Smooth muscle cell (in vitro differentiated cells): ENCODE data around the gene OR2H2. TPM values are rescaled to one million over a fixed set of nuclear protein-coding genes. Genes with fewer than 3 reads are reported as not detected.
A peak's percentile ranks its signal among the peaks of the same experiment; 100 is the strongest.

Experiments
- DNase-seq: peaks from one replicate; lab custom pipeline; 2025; ENCODE audit not compliant: unreplicated experiment; lab: John Stamatoyannopoulos, UW
- H2AFZ ChIP-seq: fragments of 200-600 bp; sonication (generic); 2 replicates; pipeline ENCODE4 v1.6.0; 2016; ENCODE audit warnings: antibody characterized with exemption, low read depth, mild to moderate bottlenecking
- H3F3A ChIP-seq: fragments of 200-600 bp; sonication (generic); 2 replicates; pipeline ENCODE4 v1.6.0; 2017; ENCODE audit warnings: antibody characterized with exemption, low read depth
- H3K27ac ChIP-seq: fragments of 200-600 bp; sonication (generic); 2 replicates; pipeline ENCODE4 v1.5.1; 2016; ENCODE audit warnings: low read depth, mild to moderate bottlenecking
- H3K27me3 ChIP-seq: fragments of 200-600 bp; sonication (generic); 2 replicates; pipeline ENCODE4 v1.6.1; 2016; ENCODE audit warnings: low read depth, mild to moderate bottlenecking
- H3K36me3 ChIP-seq: fragments of 200-600 bp; sonication (generic); 2 replicates; pipeline ENCODE4 v1.5.1; 2016; ENCODE audit warnings: low read depth
- H3K4me1 ChIP-seq: fragments of 200-600 bp; sonication (generic); 2 replicates; pipeline ENCODE4 v1.5.1; 2016; ENCODE audit warnings: low read depth
- H3K4me2 ChIP-seq: fragments of 200-600 bp; sonication (generic); 2 replicates; pipeline ENCODE4 v1.6.0; 2016; ENCODE audit warnings: mild to moderate bottlenecking
- H3K4me3 ChIP-seq: fragments of 200-600 bp; sonication (generic); 2 replicates; pipeline ENCODE4 v1.5.1; 2016; ENCODE audit warnings: mild to moderate bottlenecking
- H3K79me2 ChIP-seq: fragments of 200-600 bp; sonication (generic); 2 replicates; pipeline ENCODE4 v1.6.0; 2016; ENCODE audit warnings: low read depth, mild to moderate bottlenecking
- H3K9ac ChIP-seq: fragments of 200-600 bp; sonication (generic); 2 replicates; pipeline ENCODE4 v1.6.0; 2016; ENCODE audit warnings: low read depth
- H3K9me3 ChIP-seq: fragments of 200-600 bp; sonication (generic); replicated peaks from 2 replicates; pipeline ENCODE4 v1.5.1; 2016; ENCODE audit warnings: low read depth
- H4K20me1 ChIP-seq: fragments of 200-600 bp; sonication (generic); 2 replicates; pipeline ENCODE4 v1.6.0; 2016; ENCODE audit warnings: low read depth
- CTCF ChIP-seq: fragments of 200-600 bp; sonication (generic); IDR thresholded peaks from 2 replicates; pipeline ENCODE4 v1.5.1; 2017; ENCODE audit warnings: borderline replicate concordance, mild to moderate bottlenecking, antibody characterized with exemption; ENCODE audit not compliant: insufficient read depth, poor library complexity, severe bottlenecking
- WGBS: methylation state at CpG from one replicate; pipeline ENCODE4 v1.1.7; 2016; ENCODE audit warnings: low lambda C conversion rate; 5-methylcytosine and 5-hydroxymethylcytosine counted together
- polyA plus RNA-seq: library from polyadenylated mRNA; unstranded; fragments of >200 nt; fragmentation: Nextera tagmentation; extraction: Ambion mirVana; gene quantifications from 2 replicates; pipeline ENCODE4 v1.2.1, GENCODE V29; 2016
- total RNA-seq: library from RNA; depleted of rRNA; stranded (reverse); fragments of >200 nt; gene quantifications from 2 replicates; pipeline ENCODE4 v1.2.3, GENCODE V29; 2014

Gene OR2H2
- total and polyA plus RNA-seq, 2 experiments from 2014 or later, result not detected

DNA sequence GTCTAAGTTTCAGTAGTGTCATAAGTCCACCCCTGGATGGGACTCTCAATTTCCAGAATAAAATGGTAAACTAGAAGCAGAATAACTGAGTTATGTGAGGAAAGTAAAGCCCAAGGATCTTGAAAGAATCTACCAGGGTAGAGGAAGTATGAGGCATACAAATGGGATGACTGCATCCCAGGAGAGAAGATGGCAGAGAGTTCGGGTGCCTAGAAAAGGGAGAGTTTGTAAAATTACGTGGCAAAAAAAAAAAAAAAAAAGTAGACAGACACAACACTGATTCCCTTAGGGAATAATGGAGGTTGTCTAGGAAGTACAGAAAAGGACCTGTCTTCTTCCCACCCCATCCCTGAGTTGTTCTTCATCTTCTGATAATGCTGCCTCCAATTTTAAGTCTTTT, 44.6 kb downstream of the OR2H2 start:
- Histone ChIP-seq H3K4me2 (peak overlapping the region; percentile 98), H2AFZ (no peak overlapping the region), H4K20me1 (peaks cover 28% of the 10 kb centered on the region), H3K4me3 (no peak overlapping the region), H3K36me3 (no peaks in the 10 kb centered on the region), H3K27me3 (no peaks in the 10 kb centered on the region), H3K4me1 (peaks cover 41% of the 10 kb centered on the region), H3F3A (no peaks in the 10 kb centered on the region), H3K9me3 (no peaks in the 10 kb centered on the region), H3K79me2 (peaks cover 6% of the 10 kb centered on the region), H3K27ac (no peak overlapping the region), H3K9ac (no peak overlapping the region)
- no peak for DNase-seq
- 61% methylated on average over 2 of the region's 2 CpGs for WGBS
- no peak for TF ChIP-seq CTCF

GRCh38 chr6:29630315-29630714, 45.4 kb downstream of the OR2H2 start:
- H3K27me3 ChIP-seq, result no peaks in the 10 kb centered on the region
- H3F3A ChIP-seq, result no peaks in the 10 kb centered on the region
- H3K36me3 ChIP-seq, result no peaks in the 10 kb centered on the region
- TF ChIP-seq CTCF, result no peak
- H3K4me3 ChIP-seq, result no peak overlapping the region
- no peak overlapping the region for H2AFZ ChIP-seq
- no peak overlapping the region for H3K9ac ChIP-seq
- peaks cover 6% of the 10 kb centered on the region for H3K79me2 ChIP-seq
- no peaks in the 10 kb centered on the region for H3K9me3 ChIP-seq
- peaks cover 28% of the 10 kb centered on the region for H4K20me1 ChIP-seq
- 81% methylated on average over 9 of the region's 9 CpGs for WGBS
- H3K4me2 ChIP-seq, result peak overlapping the region; percentile 6
- H3K4me1 ChIP-seq, result peaks cover 34% of the 10 kb centered on the region
- H3K27ac ChIP-seq, result no peak overlapping the region
- DNase-seq, result no peak

DNA sequence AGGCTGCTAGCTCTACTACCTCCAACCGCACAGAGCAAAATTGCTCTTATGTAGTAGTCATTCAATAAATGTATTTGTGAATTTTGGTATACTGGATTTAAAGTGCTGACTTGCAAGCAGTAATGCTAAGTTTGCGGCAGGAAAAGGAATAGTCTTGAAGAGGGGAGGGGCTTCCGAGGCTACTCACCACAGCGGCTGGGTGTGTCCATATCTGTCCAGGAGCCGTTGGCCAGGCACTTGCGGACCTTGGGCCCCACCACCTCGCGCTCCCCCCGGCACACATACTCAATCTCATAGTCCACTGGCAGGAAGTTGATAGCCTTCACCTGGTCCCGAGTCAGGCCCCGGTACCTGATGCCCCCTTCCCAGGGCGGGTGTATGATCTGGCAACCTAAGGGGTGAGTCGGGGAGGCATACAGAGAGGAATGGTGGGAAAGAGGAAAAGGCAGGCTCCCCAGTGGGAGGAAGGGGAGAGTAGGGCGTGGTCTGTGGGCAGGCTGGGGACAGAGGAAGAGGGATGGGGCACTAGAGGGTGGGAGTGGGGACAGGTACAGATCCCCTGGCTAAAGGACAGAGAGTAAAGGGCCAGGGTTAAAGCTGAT, 46.4 kb downstream of the OR2H2 start:
- DNase-seq, result no peak
- peaks cover 6% of the 10 kb centered on the region for H3K79me2 ChIP-seq
- H2AFZ ChIP-seq, result no peak overlapping the region
- H3K9ac ChIP-seq, result no peak overlapping the region
- peak overlapping the region; percentile 89 for H3K4me3 ChIP-seq
- peak overlapping the region; percentile 91 for H3K4me2 ChIP-seq
- H3K27me3 ChIP-seq, result no peaks in the 10 kb centered on the region
- H3K4me1 ChIP-seq, result peaks cover 24% of the 10 kb centered on the region
- TF ChIP-seq CTCF, result no peak
- no peaks in the 10 kb centered on the region for H3F3A ChIP-seq
- H3K36me3 ChIP-seq, result no peaks in the 10 kb centered on the region
- 14% methylated on average over 14 of the region's 14 CpGs for whole genome bisulfite sequencing
- H4K20me1 ChIP-seq, result peaks cover 24% of the 10 kb centered on the region
- H3K9me3 ChIP-seq, result no peaks in the 10 kb centered on the region
- no peak overlapping the region for H3K27ac ChIP-seq
